ENCODE results near the gene RND2.

The RND2 gene

GRCh38 chr17:42982266-42982665 is 42.8 kb upstream of the RND2 start:
- H3K36me3 ChIP-seq (replicated peaks; ENCODE audit: insufficient read depth, low read length) = no peaks in the 10 kb centered on the region
- no peak overlapping the region for H2AFZ ChIP-seq (ENCODE audit: low read length)
- DNase-seq = no peak
- H3K4me1 ChIP-seq (ENCODE audit: low read length) = peaks cover 13% of the 10 kb centered on the region
- H3K27me3 ChIP-seq (replicated peaks; ENCODE audit: insufficient read depth, low read length) = no peaks in the 10 kb centered on the region
- H3K4me3 ChIP-seq (ENCODE audit: low read length) = no peak overlapping the region
- no peaks in the 10 kb centered on the region for H3K9me3 ChIP-seq (replicated peaks; ENCODE audit: insufficient read depth, low read length)
- no peaks in the 10 kb centered on the region for H4K20me1 ChIP-seq (ENCODE audit: insufficient read depth, low read length)
- peaks cover 11% of the 10 kb centered on the region for H3F3A ChIP-seq (ENCODE audit: insufficient read depth, low read length)
- no peak overlapping the region for H3K27ac ChIP-seq (ENCODE audit: low read length)
- TF ChIP-seq EZH2 (optimal IDR thresholded peaks at IDR 0.05; ENCODE audit: low read depth, low read length) (no peak), EZH2phosphoT487 (IDR thresholded peaks at IDR 0.05; ENCODE audit: low read length) (no peak), CTCF (IDR thresholded peaks at IDR 0.05; ENCODE audit: low read length) (no peak)
- no peak overlapping the region for H3K9ac ChIP-seq (ENCODE audit: low read length)
- H3K9me2 ChIP-seq (replicated peaks; ENCODE audit: insufficient read depth, low read length) = no peaks in the 10 kb centered on the region
- no peak overlapping the region for H3K4me2 ChIP-seq (ENCODE audit: low read depth, low read length)
- peaks cover 46% of the 10 kb centered on the region for H3K79me2 ChIP-seq (ENCODE audit: low read length)

GRCh38 chr17:42985225-42985624 is 39.8 kb upstream of the RND2 start:
- 0 out of 2 replicates have a peak, but pooled peaks cover 4% of the 10 kb centered on the region for H3K4me1 ChIP-seq (ENCODE audit: low read length)
- H3F3A ChIP-seq (ENCODE audit: insufficient read depth, low read length) = peaks cover 9% of the 10 kb centered on the region
- H3K36me3 ChIP-seq (replicated peaks; ENCODE audit: insufficient read depth, low read length) = peaks cover 5% of the 10 kb centered on the region; the same call in 1 of the 2 replicates
- peaks cover 46% of the 10 kb centered on the region for H3K79me2 ChIP-seq (ENCODE audit: low read length)
- no peak for DNase-seq
- no peak overlapping the region for H2AFZ ChIP-seq (ENCODE audit: low read length)
- H3K9me2 ChIP-seq (replicated peaks; ENCODE audit: insufficient read depth, low read length) = no peaks in the 10 kb centered on the region
- TF ChIP-seq EZH2 (optimal IDR thresholded peaks at IDR 0.05; ENCODE audit: low read depth, low read length) (no peak), CTCF (IDR thresholded peaks at IDR 0.05; ENCODE audit: low read length) (no peak), EZH2phosphoT487 (IDR thresholded peaks at IDR 0.05; ENCODE audit: low read length) (no peak)
- no peak overlapping the region for H3K4me3 ChIP-seq (ENCODE audit: low read length)
- no peak overlapping the region for H3K27ac ChIP-seq (ENCODE audit: low read length)
- H3K27me3 ChIP-seq (replicated peaks; ENCODE audit: insufficient read depth, low read length) = no peaks in the 10 kb centered on the region
- no peaks in the 10 kb centered on the region for H4K20me1 ChIP-seq (ENCODE audit: insufficient read depth, low read length)
- no peak overlapping the region for H3K9ac ChIP-seq (ENCODE audit: low read length)
- H3K9me3 ChIP-seq (replicated peaks; ENCODE audit: insufficient read depth, low read length) = no peaks in the 10 kb centered on the region
- H3K4me2 ChIP-seq (ENCODE audit: low read depth, low read length) = no peak overlapping the region

DNA sequence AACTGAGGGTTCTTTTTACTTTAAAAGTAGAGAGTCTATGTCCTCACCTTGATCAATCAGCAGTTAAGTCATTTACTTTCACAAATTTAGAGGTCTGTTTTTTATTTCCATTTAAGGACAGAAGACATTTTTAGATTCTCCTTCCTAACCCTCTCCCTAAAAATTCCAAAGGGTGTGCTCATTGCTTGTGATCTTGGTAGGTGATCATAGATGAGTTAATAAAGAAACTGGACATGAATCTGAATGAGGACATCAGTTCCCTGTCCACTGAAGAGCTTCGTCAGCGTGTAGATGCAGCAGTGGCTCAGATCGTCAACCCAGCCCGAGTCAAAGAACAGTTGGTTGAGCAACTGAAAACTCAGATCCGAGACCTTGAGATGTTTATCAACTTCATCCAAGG is 35.9 kb upstream of the RND2 start:
- no peak for DNase-seq
- no peaks in the 10 kb centered on the region for H4K20me1 ChIP-seq (ENCODE audit: insufficient read depth, low read length)
- no peak overlapping the region for H3K4me3 ChIP-seq (ENCODE audit: low read length)
- no peaks in the 10 kb centered on the region for H3K9me2 ChIP-seq (replicated peaks; ENCODE audit: insufficient read depth, low read length)
- peaks cover 18% of the 10 kb centered on the region for H3K79me2 ChIP-seq (ENCODE audit: low read length)
- H3K9me3 ChIP-seq (replicated peaks; ENCODE audit: insufficient read depth, low read length) = no peaks in the 10 kb centered on the region
- H3F3A ChIP-seq (ENCODE audit: insufficient read depth, low read length) = no peaks in the 10 kb centered on the region
- H3K4me2 ChIP-seq (ENCODE audit: low read depth, low read length) = no peak overlapping the region
- no peaks in the 10 kb centered on the region for H3K4me1 ChIP-seq (ENCODE audit: low read length)
- TF ChIP-seq EZH2phosphoT487 (IDR thresholded peaks at IDR 0.05; ENCODE audit: low read length) (no peak), CTCF (IDR thresholded peaks at IDR 0.05; ENCODE audit: low read length) (no peak), EZH2 (optimal IDR thresholded peaks at IDR 0.05; ENCODE audit: low read depth, low read length) (no peak)
- no peak overlapping the region for H3K27ac ChIP-seq (ENCODE audit: low read length)
- no peak overlapping the region for H3K9ac ChIP-seq (ENCODE audit: low read length)
- no peak overlapping the region for H2AFZ ChIP-seq (ENCODE audit: low read length)
- peaks cover 16% of the 10 kb centered on the region for H3K36me3 ChIP-seq (replicated peaks; ENCODE audit: insufficient read depth, low read length)
- no peaks in the 10 kb centered on the region for H3K27me3 ChIP-seq (replicated peaks; ENCODE audit: insufficient read depth, low read length)
